K562 (cell line): Measurements from ENCODE around the gene PARD6A. TPM values are rescaled to one million over a fixed set of nuclear protein-coding genes. Genes with fewer than 3 reads are reported as not detected.

Source experiments
- ATAC-seq: fragments of 200-7000 bp; cut with Tn5 transposase; 3 replicates; pipeline ENCODE4 v1.9.1; 2020; ENCODE audit warnings: moderate library complexity
- BruUV-seq: library from RNA; stranded (reverse); fragments of 400-500 nt; replicated peaks from 2 replicates; lab custom pipeline; 2021; lab: Mats Ljungman, UMichigan
- CTCF ChIA-PET: fragments of 300-600 bp; formaldehyde crosslinking; extraction: SDS; loops from one replicate; lab custom pipeline; 2021; ENCODE audit warnings: low intra/inter-chr PET ratio; lab: Yijun Ruan, JAX
- POLR2A ChIA-PET: fragments of 300-600, 350-650 bp; sonication (Branson Sonifier 250); formaldehyde crosslinking; extraction: SDS; loops from one replicate; lab custom pipeline; 2021; ENCODE audit warnings: antibody characterized with exemption, inconsistent platforms; lab: Yijun Ruan, JAX
- DNase-seq, 4 experiments: peaks; one replicate each; pipeline versions ENCODE4 v3.0.0 to v3.0.0-alpha.2; 2011 to 2018; ENCODE audit warnings: low spot score in 3 of 4, mixed read lengths in 3 of 4; ENCODE audit errors: extremely low read depth in 1 of 4
- FAIRE-seq: peaks from 2 replicates; lab custom pipeline; 2011; peaks lifted over from hg19 to GRCh38; lab: Jason Lieb, UNC
- H2AFZ ChIP-seq: 2 replicates; pipeline ENCODE4 v1.6.0; 2011; ENCODE audit warnings: low read depth, low read length, control low read depth, inconsistent platforms
- H3K27ac ChIP-seq: fragments of 200-600 bp; 3 replicates; pipeline ENCODE4 v1.8.0; 2011; ENCODE audit warnings: low read depth, mild to moderate bottlenecking, control low read depth, inconsistent platforms, low read length, moderate library complexity, mixed read lengths; ENCODE audit errors: extremely low read depth
- H3K27me3 ChIP-seq, 2 experiments: fragments of 300-600 bp in 1 of 2; 2 replicates in 1 of 2; 3 replicates in 1 of 2; pipeline versions ENCODE4 v1.6.0 to v1.8.0; 2011; ENCODE audit warnings: inconsistent platforms in 2 of 2, low read length in 2 of 2, mild to moderate bottlenecking in 1 of 2, mixed read lengths in 1 of 2, moderate library complexity in 1 of 2; ENCODE audit not compliant: control insufficient read depth in 2 of 2, insufficient read depth in 2 of 2
- H3K36me3 ChIP-seq: fragments of 300-600 bp; 3 replicates; pipeline ENCODE4 v1.8.0; 2011; ENCODE audit warnings: mild to moderate bottlenecking, low read length, inconsistent platforms; ENCODE audit not compliant: control insufficient read depth, insufficient read depth
- H3K4me1 ChIP-seq, 2 experiments: fragments of 200-600 bp in 1 of 2; replicated peaks in 1 of 2; 2 replicates in 1 of 2; 3 replicates in 1 of 2; pipeline versions ENCODE4 v1.5.1 to v1.8.0; 2011; ENCODE audit warnings: inconsistent platforms in 2 of 2, low read length in 2 of 2, mild to moderate bottlenecking in 1 of 2, mixed read lengths in 1 of 2, moderate library complexity in 1 of 2; ENCODE audit not compliant: control insufficient read depth in 2 of 2, insufficient read depth in 2 of 2
- H3K4me2 ChIP-seq: 2 replicates; pipeline ENCODE4 v1.6.1; 2011; ENCODE audit warnings: low read length, control low read depth, inconsistent platforms, mixed read lengths; ENCODE audit not compliant: insufficient read depth
- H3K4me3 ChIP-seq: fragments of 200-600 bp; sonication (generic), shearing (Covaris generic); 2 replicates; pipeline ENCODE4 v1.5.1; 2016; ENCODE audit warnings: control low read depth, inconsistent platforms
- H3K79me2 ChIP-seq: fragments of 200-600 bp; 3 replicates; pipeline ENCODE4 v1.8.0; 2011; ENCODE audit warnings: low read length, inconsistent platforms; ENCODE audit not compliant: control insufficient read depth, insufficient read depth
- H3K9ac ChIP-seq, 2 experiments: 2 replicates each; pipeline versions ENCODE4 v1.6.0 to v1.6.1; 2011; ENCODE audit warnings: low read depth in 2 of 2, low read length in 2 of 2, control low read depth in 1 of 2, inconsistent platforms in 1 of 2, mild to moderate bottlenecking in 1 of 2, mixed read lengths in 1 of 2; ENCODE audit not compliant: insufficient read depth in 1 of 2
- H3K9me1 ChIP-seq: one replicate; pipeline ENCODE4 v1.6.0; 2011; ENCODE audit warnings: inconsistent platforms, mild to moderate bottlenecking, low read length, moderate library complexity; ENCODE audit not compliant: control insufficient read depth, insufficient read depth
- H3K9me3 ChIP-seq: replicated peaks from 2 replicates; pipeline ENCODE4 v1.5.1; 2011; ENCODE audit warnings: low read depth, low read length, inconsistent platforms; ENCODE audit not compliant: control insufficient read depth, insufficient read depth
- H4K20me1 ChIP-seq: replicated peaks from 2 replicates; pipeline ENCODE4 v1.6.1; 2011; ENCODE audit warnings: low read length, inconsistent platforms, mixed read lengths; ENCODE audit not compliant: control insufficient read depth, insufficient read depth
- ARHGAP35 ChIP-seq: fragments of 450-650 bp; IDR thresholded peaks from 2 replicates; pipeline ENCODE4 v1.6.1; 2018; ENCODE audit not compliant: partially characterized antibody
- C11orf30 ChIP-seq: fragments of 450-650 bp; IDR thresholded peaks from 2 replicates; pipeline ENCODE4 v1.6.1; 2016; ENCODE audit warnings: low read depth, mild to moderate bottlenecking
- DACH1 ChIP-seq: fragments of 450-650 bp; IDR thresholded peaks from 2 replicates; pipeline ENCODE4 v1.6.1; 2018; ENCODE audit not compliant: partially characterized antibody
- E2F4 ChIP-seq: sonication (generic); formaldehyde crosslinking; IDR thresholded peaks from 2 replicates; pipeline ENCODE4 v1.8.0; 2022; ENCODE audit warnings: mild to moderate bottlenecking, low read depth, missing genetic modification reagents
- ELF4 ChIP-seq: fragments of 450-650 bp; formaldehyde crosslinking; IDR thresholded peaks from 2 replicates; pipeline ENCODE4 v1.4.0; 2022; ENCODE audit warnings: missing genetic modification characterization
- GTF2F1 ChIP-seq: IDR thresholded peaks from 2 replicates; pipeline ENCODE4 v1.6.1; 2011; ENCODE audit warnings: low read depth, low read length, improper control_type of control experiment
- HEY1 ChIP-seq: fragments of 250-450 bp; sonication (Bioruptor Pico); IDR thresholded peaks from 2 replicates; pipeline ENCODE4 v1.5.0; 2020; ENCODE audit warnings: mild to moderate bottlenecking, moderate library complexity, borderline replicate concordance
- KAT2B ChIP-seq: IDR thresholded peaks from one replicate; pipeline ENCODE4 v1.6.1; 2012; ENCODE audit warnings: low read depth, mild to moderate bottlenecking, control low read depth, inconsistent platforms, low read length, moderate library complexity
- KLF13 ChIP-seq: fragments of 450-650 bp; IDR thresholded peaks from 2 replicates; pipeline ENCODE4 v1.6.1; 2016; ENCODE audit warnings: missing genetic modification characterization, low read depth, mild to moderate bottlenecking, missing compliant biosample characterization, moderate library complexity, borderline replicate concordance
- MCM5 ChIP-seq: fragments of 450-650 bp; IDR thresholded peaks from 2 replicates; pipeline ENCODE4 v1.6.1; 2016; ENCODE audit warnings: low read depth
- MXD1 ChIP-seq: fragments of 250-450 bp; sonication (Bioruptor Pico); IDR thresholded peaks from 2 replicates; pipeline ENCODE4 v1.8.0; 2021; ENCODE audit warnings: borderline replicate concordance, mild to moderate bottlenecking, moderate library complexity; ENCODE audit not compliant: poor library complexity, severe bottlenecking
- NELFE ChIP-seq: IDR thresholded peaks from 2 replicates; pipeline ENCODE4 v1.6.1; 2011; ENCODE audit warnings: mild to moderate bottlenecking; ENCODE audit not compliant: insufficient read depth, insufficient read length
- RBM39 ChIP-seq: fragments of 200-400 bp; formaldehyde crosslinking; optimal IDR thresholded peaks from 2 replicates; pipeline ENCODE3; 2018; ENCODE audit warnings: low read depth, low read length
- RFX1 ChIP-seq: fragments of 450-650 bp; IDR thresholded peaks from 2 replicates; pipeline ENCODE4 v1.6.1; 2016; ENCODE audit warnings: mild to moderate bottlenecking, moderate library complexity
- TOE1 ChIP-seq, 2 experiments: fragments of 450-650 bp in 1 of 2; sonication (generic) in 1 of 2; formaldehyde crosslinking in 1 of 2; IDR thresholded peaks; 2 replicates each; pipeline versions ENCODE4 v1.7.1 to v1.8.0; 2016 to 2022; ENCODE audit warnings: borderline replicate concordance in 2 of 2, mild to moderate bottlenecking in 2 of 2, antibody characterized with exemption in 1 of 2, inconsistent platforms in 1 of 2, low read depth in 1 of 2, missing genetic modification reagents in 1 of 2, moderate library complexity in 1 of 2
- ZZZ3 ChIP-seq: fragments of 450-650 bp; IDR thresholded peaks from 2 replicates; pipeline ENCODE4 v1.6.1; 2016; ENCODE audit warnings: antibody characterized with exemption, mild to moderate bottlenecking, moderate library complexity
- WGBS: fragments of 100-300 bp; shearing (Covaris generic); methylation state at CpG from one replicate; pipeline ENCODE4 v1.1.6; 2016; ENCODE audit warnings: low coverage, mixed read lengths; ENCODE audit not compliant: insufficient coverage; ENCODE audit errors: missing lambda C conversion rate; 5-methylcytosine and 5-hydroxymethylcytosine counted together
- in situ Hi-C: fragments of 300-500 bp; cut with MboI; formaldehyde crosslinking; loops from 4 replicates; pipeline ENCODE4 v1.15.0; 2018; ENCODE audit warnings: inconsistent platforms, mixed read lengths
- intact Hi-C: fragments of 100-400 bp; cut with micrococcal nuclease; formaldehyde crosslinking; loops from 2 replicates; pipeline ENCODE4 v1.14.2; 2022
- polyA plus RNA-seq, 8 experiments: library from polyadenylated mRNA; depleted of rRNA in 4 of 8; stranded (reverse) in 5 of 8; unstranded in 3 of 8; fragments of >200 nt; fragmentation: Nextera tagmentation in 2 of 8; fragmentation: Illumina TruSeq in 1 of 8; extraction: Ambion mirVana in 2 of 8; extraction: Trizol in 1 of 8; gene quantifications; 2 replicates each; pipeline versions ENCODE4 v1.2.1 to v1.2.3, GENCODE V29; 2011 to 2014; ENCODE audit warnings: inconsistent platforms in 1 of 8, missing spikeins in 1 of 8
- total RNA-seq, 7 experiments: library from RNA; depleted of rRNA in 6 of 7; stranded (reverse); fragments of >200 nt in 6 of 7; fragmentation: Illumina TruSeq in 2 of 7; extraction: Trizol in 2 of 7; gene quantifications; 2 replicates each; pipeline versions ENCODE4 v1.2.1 to v1.2.3, GENCODE V29; 2011 to 2021; ENCODE audit warnings: low replicate concordance in 1 of 7

Gene PARD6A
- total and polyA plus RNA-seq, 9 of the 15 experiments (the other 6 are each of a cell fraction or from before 2014, with no cell fraction given), result 0.04 to 2.0 (median 0.44) TPM

GRCh38 chr16:67676516-67676915, 15.8 kb downstream of the PARD6A start:
- H4K20me1 ChIP-seq, result 0 out of 2 replicates have a peak, but pooled peaks cover 3% of the 10 kb centered on the region

More at GRCh38 chr16:67676516-67676915, 15.8 kb downstream of the PARD6A start:
- no TSS peak for BruUV-seq
- TF ChIP-seq DACH1 (no peak), C11orf30 (no peak), GTF2F1 (no peak), ZZZ3 (no peak), ARHGAP35 (no peak), ELF4 (CRISPR knock-in tag) (no peak), KLF13 (tag) (no peak), HEY1 (CRISPR knock-in tag) (no peak), RBM39 (no peak), MCM5 (no peak), TOE1 (IDR thresholded peaks at IDR 0.05; ENCODE audit: borderline replicate concordance) (no peak), TOE1 (CRISPR knock-in tag; IDR thresholded peaks at IDR 0.05; ENCODE audit: borderline replicate concordance, low read depth) (no peak), RFX1 (no peak), KAT2B (no peak), NELFE (no peak), MXD1 (CRISPR knock-in tag) (no peak), E2F4 (no peak)
- no peak for FAIRE-seq
- intact Hi-C loops, result no loop called here
- H3K9me3 ChIP-seq, result no peaks in the 10 kb centered on the region
- ChIA-PET POLR2A (interaction anchor here (0.6 to 0.8 kb wide), 4 partner anchors 9 to 627 kb away, joined by 3 read pairs; no protein-coding TSS in a partner anchor), CTCF (no interaction called here)
- in situ Hi-C loops, result loop anchor here (10.0 kb wide), 1 partner anchor 368 kb away; no protein-coding TSS in a partner anchor
- peaks cover 3% of the 10 kb centered on the region; the same call in 1 of the 3 replicates for H3K36me3 ChIP-seq
- no peaks in the 10 kb centered on the region for H3K79me2 ChIP-seq
- no peak for DNase-seq
- no peak overlapping the region for H3K27ac ChIP-seq
- peaks cover 2% of the 10 kb centered on the region for H3K9me1 ChIP-seq
- no peak overlapping the region for H2AFZ ChIP-seq
- no peak for ATAC-seq
- H3K4me1 ChIP-seq, result peaks cover 0 to 5% of the 10 kb centered on the region in 2 experiments; a peak in 3 of 5 replicates
- no peak overlapping the region for H3K4me3 ChIP-seq
- H3K9ac ChIP-seq, result no peak overlapping the region
- WGBS, result 55% methylated on average over 4 of the region's 4 CpGs
- no peak overlapping the region for H3K4me2 ChIP-seq
- H3K27me3 ChIP-seq, result no peaks in the 10 kb centered on the region
